Tibial artery (tissue), 4 donors: ENCODE measurements around the gene C10orf90.

Source experiments
- DNase-seq, 2 donors: peaks; one replicate each; pipeline ENCODE4 v3.0.0-alpha.2; 2019
- H3K27ac ChIP-seq, 2 donors: fragments of 200-600 bp; sonication (generic) in 1 of 2; 1 replicate in 1 of 2; 2 replicates in 1 of 2; pipeline ENCODE4 v1.5.1; 2018 to 2019; ENCODE audit warnings: mild to moderate bottlenecking in 1 of 2
- H3K27me3 ChIP-seq, 2 donors: fragments of 200-600 bp; sonication (generic) in 1 of 2; one replicate each; pipeline versions ENCODE4 v1.5.1 to v1.6.0; 2016 to 2019
- H3K36me3 ChIP-seq, 3 donors: fragments of 200-600 bp; sonication (generic) in 2 of 3; one replicate each; pipeline ENCODE4 v1.5.1; 2016 to 2019; ENCODE audit warnings: mild to moderate bottlenecking in 2 of 3
- H3K4me1 ChIP-seq, 4 donors: fragments of 200-600 bp; sonication (generic) in 2 of 4; 1 replicate in 3 of 4; 2 replicates in 1 of 4; pipeline ENCODE4 v1.5.1; 2016 to 2019
- H3K4me3 ChIP-seq, 2 donors: fragments of 200-600 bp; sonication (generic) in 1 of 2; 1 replicate in 1 of 2; 2 replicates in 1 of 2; pipeline ENCODE4 v1.5.1; 2018 to 2019; ENCODE audit warnings: mild to moderate bottlenecking in 2 of 2
- H3K9me3 ChIP-seq, 3 donors: fragments of 200-600 bp; sonication (generic) in 1 of 3; one replicate each; pipeline ENCODE4 v1.5.1; 2016 to 2019
- CTCF ChIP-seq, 2 experiments: fragments of 200-600 bp in 1 of 2; fragments of 450-650 bp in 1 of 2; IDR thresholded peaks; one replicate each; pipeline ENCODE4 v1.5.1; 2017 to 2019; ENCODE audit warnings: antibody characterized with exemption in 2 of 2, mild to moderate bottlenecking in 1 of 2, moderate library complexity in 1 of 2
- intact Hi-C: fragments of 100-400 bp; cut with DNase I; formaldehyde crosslinking; loops from one replicate; pipeline ENCODE4 v1.15.0; 2023; ENCODE audit warnings: low total_unique reads

C10orf90 gene

GRCh38 chr10:126599949-126600682 is 70.4 kb downstream of the C10orf90 start:
- Histone ChIP-seq H3K4me3 (no peak overlapping the region), H3K36me3 (no peaks in the 10 kb centered on the region), H3K9me3 (no peaks in the 10 kb centered on the region), H3K4me1 (no peaks in the 10 kb centered on the region), H3K27me3 (peaks cover 0 to 1% of the 10 kb centered on the region in 2 donors), H3K27ac (no peak overlapping the region)
- TF ChIP-seq CTCF (IDR thresholded peaks at IDR 0.05) = no peak
- intact Hi-C loops = no loop called here
- DNase-seq = no peak

DNA sequence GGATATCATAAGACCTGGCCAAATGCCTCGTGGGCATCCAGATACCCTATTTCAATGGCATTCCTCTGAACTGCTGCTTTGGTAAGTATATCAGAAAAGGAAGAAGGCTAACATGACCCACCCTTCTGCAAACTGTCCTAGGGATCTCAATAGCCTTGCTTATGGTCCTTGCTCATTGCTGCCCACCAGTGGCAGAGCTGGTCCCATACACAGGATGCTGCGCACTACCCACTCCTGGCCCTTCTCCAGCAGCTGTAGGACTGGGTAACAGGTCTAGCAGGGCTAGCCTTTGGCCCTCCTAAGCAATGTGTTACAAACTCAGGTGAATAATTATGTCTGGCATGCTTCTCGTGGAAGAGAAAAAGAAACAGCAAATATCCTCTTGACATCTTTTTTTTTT is 72.5 kb downstream of the C10orf90 start:
- no peak for TF ChIP-seq CTCF (IDR thresholded peaks at IDR 0.05)
- Histone ChIP-seq H3K27me3 (no peaks in the 10 kb centered on the region), H3K4me1 (no peaks in the 10 kb centered on the region), H3K36me3 (no peaks in the 10 kb centered on the region), H3K27ac (no peak overlapping the region), H3K4me3 (no peak overlapping the region), H3K9me3 (no peaks in the 10 kb centered on the region)
- intact Hi-C loops = no loop called here
- no peak for DNase-seq

- TF ChIP-seq CTCF (IDR thresholded peaks at IDR 0.05) = no peak
Measured at GRCh38 chr10:126597211-126597610, 73.3 kb downstream of the C10orf90 start.

GRCh38 chr10:126596472-126597016 is 73.9 kb downstream of the C10orf90 start:
- no peaks in the 10 kb centered on the region for H3K27me3 ChIP-seq
- intact Hi-C loops = no loop called here
- no peaks in the 10 kb centered on the region for H3K4me1 ChIP-seq
- no peaks in the 10 kb centered on the region for H3K36me3 ChIP-seq
- H3K27ac ChIP-seq = no peak overlapping the region
- H3K4me3 ChIP-seq = no peak overlapping the region
- DNase-seq = no peak
- no peaks in the 10 kb centered on the region for H3K9me3 ChIP-seq
- TF ChIP-seq CTCF (IDR thresholded peaks at IDR 0.05) = no peak

More at GRCh38 chr10:126597211-126597610, 73.3 kb downstream of the C10orf90 start:
- Histone ChIP-seq H3K27me3 (no peaks in the 10 kb centered on the region), H3K36me3 (no peaks in the 10 kb centered on the region), H3K27ac (no peak overlapping the region), H3K9me3 (no peaks in the 10 kb centered on the region), H3K4me3 (no peak overlapping the region), H3K4me1 (no peaks in the 10 kb centered on the region)
- intact Hi-C loops = no loop called here
- DNase-seq = no peak

- Histone ChIP-seq H3K9me3 (no peaks in the 10 kb centered on the region), H3K4me1 (no peaks in the 10 kb centered on the region), H3K27ac (no peak overlapping the region), H3K27me3 (no peaks in the 10 kb centered on the region), H3K4me3 (no peak overlapping the region), H3K36me3 (no peaks in the 10 kb centered on the region)
- no peak for TF ChIP-seq CTCF (IDR thresholded peaks at IDR 0.05)
- no peak for DNase-seq
- intact Hi-C loops = no loop called here
Measured at GRCh38 chr10:126595160-126595559, 75.3 kb downstream of the C10orf90 start.
